SK-N-SH (cell line): ENCODE results near the gene ETDA.

ENCODE experiments used
- EZH2phosphoT487 ChIP-seq: fragments of 200-600 bp; sonication (generic); IDR thresholded peaks from 2 replicates; pipeline ENCODE4 v1.6.1; 2017; ENCODE audit warnings: low read depth, mixed run types, mild to moderate bottlenecking, antibody characterized with exemption, moderate library complexity, borderline replicate concordance
- GABPA ChIP-seq: IDR thresholded peaks from 2 replicates; pipeline ENCODE4 v1.4.0; 2012; ENCODE audit warnings: low read depth, mild to moderate bottlenecking
- GATA2 ChIP-seq: sonication (generic); formaldehyde crosslinking; IDR thresholded peaks from 2 replicates; pipeline ENCODE4 v1.5.0; 2020; ENCODE audit warnings: mild to moderate bottlenecking, missing genetic modification reagents
- POLR2AphosphoS5 ChIP-seq: IDR thresholded peaks from 2 replicates; pipeline ENCODE4 v1.6.1; 2012; ENCODE audit warnings: low read depth, low read length
- SMC3 ChIP-seq: IDR thresholded peaks from 2 replicates; pipeline ENCODE4 v1.6.1; 2012; ENCODE audit warnings: low read depth, low read length, improper control_type of control experiment
- TF ChIP-seq, protein P1 (sequence below): fragments of 200-600 bp; sonication (generic); IDR thresholded peaks from 2 replicates; pipeline ENCODE4 v1.6.1; 2017; ENCODE audit warnings: antibody characterized with exemption, mild to moderate bottlenecking, moderate library complexity
- TF ChIP-seq, protein P2 (sequence below): IDR thresholded peaks from 2 replicates; pipeline ENCODE4 v1.6.1; 2012; ENCODE audit warnings: mild to moderate bottlenecking, low read depth, low read length, moderate library complexity

DNA sequence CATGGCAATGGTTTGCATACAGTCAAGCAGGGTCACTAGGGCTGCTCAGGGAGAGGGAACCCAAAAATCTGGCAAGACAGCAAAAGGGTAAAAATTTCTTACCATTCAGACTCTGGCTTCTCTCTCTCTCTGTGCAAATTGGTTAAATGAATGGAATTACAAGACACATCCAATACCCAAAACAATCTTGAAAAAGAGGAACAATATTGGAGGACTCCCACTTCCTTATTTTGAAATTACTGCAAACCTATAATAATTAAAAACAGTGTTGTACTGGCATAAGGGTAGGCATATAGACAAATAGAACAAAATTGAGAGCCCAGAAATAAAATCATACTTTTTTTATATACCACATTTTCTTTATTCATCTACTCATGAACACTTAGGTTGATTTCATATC is 24.1 kb downstream of the ETDA start:
- TF ChIP-seq GATA2 (CRISPR knock-in tag), result no peak
- TF ChIP-seq, protein P1, sequence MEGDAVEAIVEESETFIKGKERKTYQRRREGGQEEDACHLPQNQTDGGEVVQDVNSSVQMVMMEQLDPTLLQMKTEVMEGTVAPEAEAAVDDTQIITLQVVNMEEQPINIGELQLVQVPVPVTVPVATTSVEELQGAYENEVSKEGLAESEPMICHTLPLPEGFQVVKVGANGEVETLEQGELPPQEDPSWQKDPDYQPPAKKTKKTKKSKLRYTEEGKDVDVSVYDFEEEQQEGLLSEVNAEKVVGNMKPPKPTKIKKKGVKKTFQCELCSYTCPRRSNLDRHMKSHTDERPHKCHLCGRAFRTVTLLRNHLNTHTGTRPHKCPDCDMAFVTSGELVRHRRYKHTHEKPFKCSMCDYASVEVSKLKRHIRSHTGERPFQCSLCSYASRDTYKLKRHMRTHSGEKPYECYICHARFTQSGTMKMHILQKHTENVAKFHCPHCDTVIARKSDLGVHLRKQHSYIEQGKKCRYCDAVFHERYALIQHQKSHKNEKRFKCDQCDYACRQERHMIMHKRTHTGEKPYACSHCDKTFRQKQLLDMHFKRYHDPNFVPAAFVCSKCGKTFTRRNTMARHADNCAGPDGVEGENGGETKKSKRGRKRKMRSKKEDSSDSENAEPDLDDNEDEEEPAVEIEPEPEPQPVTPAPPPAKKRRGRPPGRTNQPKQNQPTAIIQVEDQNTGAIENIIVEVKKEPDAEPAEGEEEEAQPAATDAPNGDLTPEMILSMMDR, result no peak
- no peak for TF ChIP-seq SMC3
- TF ChIP-seq GABPA, result no peak
- no peak for TF ChIP-seq EZH2phosphoT487
- TF ChIP-seq, protein P2, sequence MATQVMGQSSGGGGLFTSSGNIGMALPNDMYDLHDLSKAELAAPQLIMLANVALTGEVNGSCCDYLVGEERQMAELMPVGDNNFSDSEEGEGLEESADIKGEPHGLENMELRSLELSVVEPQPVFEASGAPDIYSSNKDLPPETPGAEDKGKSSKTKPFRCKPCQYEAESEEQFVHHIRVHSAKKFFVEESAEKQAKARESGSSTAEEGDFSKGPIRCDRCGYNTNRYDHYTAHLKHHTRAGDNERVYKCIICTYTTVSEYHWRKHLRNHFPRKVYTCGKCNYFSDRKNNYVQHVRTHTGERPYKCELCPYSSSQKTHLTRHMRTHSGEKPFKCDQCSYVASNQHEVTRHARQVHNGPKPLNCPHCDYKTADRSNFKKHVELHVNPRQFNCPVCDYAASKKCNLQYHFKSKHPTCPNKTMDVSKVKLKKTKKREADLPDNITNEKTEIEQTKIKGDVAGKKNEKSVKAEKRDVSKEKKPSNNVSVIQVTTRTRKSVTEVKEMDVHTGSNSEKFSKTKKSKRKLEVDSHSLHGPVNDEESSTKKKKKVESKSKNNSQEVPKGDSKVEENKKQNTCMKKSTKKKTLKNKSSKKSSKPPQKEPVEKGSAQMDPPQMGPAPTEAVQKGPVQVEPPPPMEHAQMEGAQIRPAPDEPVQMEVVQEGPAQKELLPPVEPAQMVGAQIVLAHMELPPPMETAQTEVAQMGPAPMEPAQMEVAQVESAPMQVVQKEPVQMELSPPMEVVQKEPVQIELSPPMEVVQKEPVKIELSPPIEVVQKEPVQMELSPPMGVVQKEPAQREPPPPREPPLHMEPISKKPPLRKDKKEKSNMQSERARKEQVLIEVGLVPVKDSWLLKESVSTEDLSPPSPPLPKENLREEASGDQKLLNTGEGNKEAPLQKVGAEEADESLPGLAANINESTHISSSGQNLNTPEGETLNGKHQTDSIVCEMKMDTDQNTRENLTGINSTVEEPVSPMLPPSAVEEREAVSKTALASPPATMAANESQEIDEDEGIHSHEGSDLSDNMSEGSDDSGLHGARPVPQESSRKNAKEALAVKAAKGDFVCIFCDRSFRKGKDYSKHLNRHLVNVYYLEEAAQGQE, result no peak
- no peak for TF ChIP-seq POLR2AphosphoS5
